HCT116 (cell line): ENCODE data around the gene USP2. TPM values are rescaled to one million over a fixed set of nuclear protein-coding genes. Genes with fewer than 3 reads are reported as not detected.
A peak's percentile ranks its signal among the peaks of the same experiment; 100 is the strongest.

Source experiments
- ATAC-seq: fragments of 200-7000 bp; cut with Tn5 transposase; 2 replicates; pipeline ENCODE4 v1.9.1; 2020; ENCODE audit warnings: mild to moderate bottlenecking, moderate library complexity
- BruUV-seq: library from RNA; stranded (reverse); fragments of 400-500 nt; replicated peaks from 2 replicates; lab custom pipeline; 2021; lab: Mats Ljungman, UMichigan
- CTCF ChIA-PET: fragments of 300-600 bp; sonication (Branson Sonifier 250); formaldehyde crosslinking; loops from one replicate; lab custom pipeline; 2021; ENCODE audit warnings: antibody characterized with exemption; lab: Charles Lee
- POLR2A ChIA-PET: fragments of 300-600, 350-600 bp; sonication (Branson Sonifier 250); formaldehyde crosslinking; loops from one replicate; lab custom pipeline; 2021; ENCODE audit warnings: antibody characterized with exemption; lab: Charles Lee
- RAD21 ChIA-PET, 2 experiments: fragments of 300-600 bp; sonication (Branson Sonifier 250); formaldehyde crosslinking; loops; one replicate each; lab custom pipeline; 2023; ENCODE audit warnings: low total read pairs in 2 of 2; ENCODE audit not compliant: uncharacterized antibody in 2 of 2, unreplicated experiment in 2 of 2, low non-redundant PET in 1 of 2; lab: Charles Lee
- DNase-seq: peaks from one replicate; pipeline ENCODE4 v3.0.0-alpha.2; 2010; ENCODE audit warnings: low read depth, low spot score
- H2AFZ ChIP-seq: fragments of 200-600 bp; shearing (Covaris generic), sonication (generic); 2 replicates; pipeline ENCODE4 v1.6.1; 2017; ENCODE audit warnings: low read depth, mixed run types, mixed read lengths, antibody characterized with exemption, low read length; ENCODE audit not compliant: poor library complexity, severe bottlenecking
- H3K27ac ChIP-seq: 2 replicates; pipeline ENCODE4 v1.5.1; 2012; ENCODE audit warnings: low read depth, low read length
- H3K27me3 ChIP-seq: fragments of 200-600 bp; sonication (generic); 2 replicates; pipeline ENCODE4 v1.6.1; 2016; ENCODE audit warnings: mixed run types, low read length, mixed read lengths; ENCODE audit not compliant: insufficient read depth
- H3K36me3 ChIP-seq, 2 experiments: fragments of 200-500 bp in 1 of 2; fragments of 200-600 bp in 1 of 2; sonication (Bioruptor generic) in 1 of 2; sonication (generic) in 1 of 2; 2 replicates each; pipeline versions ENCODE4 v1.5.1 to v1.6.1; 2014 to 2016; ENCODE audit warnings: low read length in 2 of 2, inconsistent platforms in 1 of 2, mixed read lengths in 1 of 2, mixed run types in 1 of 2; ENCODE audit not compliant: insufficient read depth in 2 of 2, control insufficient read depth in 1 of 2
- H3K4me1 ChIP-seq, 2 experiments: fragments of 200-600 bp in 1 of 2; sonication (generic) in 1 of 2; 2 replicates each; pipeline versions ENCODE4 v1.5.1 to v1.6.1; 2012 to 2017; ENCODE audit warnings: low read length in 2 of 2, inconsistent platforms in 1 of 2, mild to moderate bottlenecking in 1 of 2, mixed read lengths in 1 of 2, mixed run types in 1 of 2, moderate library complexity in 1 of 2; ENCODE audit not compliant: insufficient read depth in 2 of 2, control insufficient read depth in 1 of 2
- H3K4me2 ChIP-seq: fragments of 200-600 bp; sonication (generic); 2 replicates; pipeline ENCODE4 v1.6.1; 2017; ENCODE audit warnings: mixed run types, low read length, mixed read lengths
- H3K4me3 ChIP-seq, 2 experiments: fragments of 200-600 bp in 1 of 2; sonication (generic) in 1 of 2; replicated peaks in 1 of 2; 2 replicates each; pipeline ENCODE4 v1.5.1; 2011 to 2016; ENCODE audit warnings: low read length in 2 of 2, control low read depth in 1 of 2, low read depth in 1 of 2, mild to moderate bottlenecking in 1 of 2, mixed read lengths in 1 of 2, mixed run types in 1 of 2
- H3K79me2 ChIP-seq: fragments of 200-600 bp; sonication (generic); 2 replicates; pipeline ENCODE4 v1.6.1; 2017; ENCODE audit warnings: mild to moderate bottlenecking, mixed run types, low read length, moderate library complexity, mixed read lengths; ENCODE audit not compliant: insufficient read depth
- H3K9ac ChIP-seq: fragments of 200-600 bp; sonication (generic); 2 replicates; pipeline ENCODE4 v1.6.1; 2016; ENCODE audit warnings: low read length, mixed read lengths
- H3K9me2 ChIP-seq: fragments of 200-600 bp; sonication (generic), shearing (Covaris generic); 2 replicates; pipeline ENCODE4 v1.6.1; 2017; ENCODE audit warnings: mixed run types, mild to moderate bottlenecking, moderate library complexity; ENCODE audit not compliant: insufficient read depth
- H3K9me3 ChIP-seq, 2 experiments: fragments of 200-500 bp in 1 of 2; fragments of 200-600 bp in 1 of 2; sonication (Bioruptor generic) in 1 of 2; sonication (generic) in 1 of 2; 2 replicates each; pipeline ENCODE4 v1.6.1; 2014 to 2017; ENCODE audit warnings: low read length in 2 of 2, mixed read lengths in 2 of 2, inconsistent platforms in 1 of 2, low read depth in 1 of 2, mild to moderate bottlenecking in 1 of 2, mixed run types in 1 of 2, moderate library complexity in 1 of 2; ENCODE audit not compliant: control insufficient read depth in 1 of 2, insufficient read depth in 1 of 2
- H4K20me1 ChIP-seq: fragments of 200-600 bp; sonication (generic), shearing (Covaris generic); 2 replicates; pipeline ENCODE4 v1.6.1; 2017; ENCODE audit warnings: mixed run types, mild to moderate bottlenecking, moderate library complexity; ENCODE audit not compliant: insufficient read depth
- JUND ChIP-seq: IDR thresholded peaks from 2 replicates; pipeline ENCODE4 v1.6.1; 2012
- POLR2AphosphoS5 ChIP-seq: IDR thresholded peaks from 2 replicates; pipeline ENCODE4 v1.6.1; 2011; ENCODE audit warnings: mild to moderate bottlenecking, low read depth, low read length, moderate library complexity
- YY1 ChIP-seq: IDR thresholded peaks from 2 replicates; pipeline ENCODE4 v1.6.1; 2011; ENCODE audit warnings: low read length, low read depth, moderate library complexity, mild to moderate bottlenecking; ENCODE audit not compliant: insufficient replicate concordance; ENCODE audit errors: extremely low read depth
- intact Hi-C: fragments of 100-400 bp; cut with micrococcal nuclease; formaldehyde crosslinking; loops from 2 replicates; pipeline ENCODE4 v1.10.0; 2022
- total RNA-seq: library from RNA; stranded (reverse); gene quantifications from one replicate; pipeline ENCODE4 v1.2.1, GENCODE V29; 2021; ENCODE audit not compliant: unreplicated experiment
- TF ChIP-seq, protein P1 (sequence below), 3 experiments: fragments of 200-600 bp in 1 of 3; sonication (generic) in 1 of 3; IDR thresholded peaks in 2 of 3; conservative IDR thresholded peaks in 1 of 3; 2 replicates each; pipeline ENCODE4 v1.5.1; 2012 to 2017; ENCODE audit warnings: low read depth in 2 of 3, low read length in 2 of 3, antibody characterized with exemption in 1 of 3, borderline replicate concordance in 1 of 3, control low read depth in 1 of 3, mild to moderate bottlenecking in 1 of 3, mixed read lengths in 1 of 3, mixed run types in 1 of 3, moderate library complexity in 1 of 3; ENCODE audit not compliant: insufficient read depth in 1 of 3
- TF ChIP-seq, protein P2 (sequence below): IDR thresholded peaks from 2 replicates; pipeline ENCODE4 v1.6.1; 2012
- TF ChIP-seq, protein P3 (sequence below): IDR thresholded peaks from 2 replicates; pipeline ENCODE4 v1.6.1; 2012
- TF ChIP-seq, protein P4 (sequence below): IDR thresholded peaks from 2 replicates; pipeline ENCODE4 v1.6.1; 2011; ENCODE audit warnings: mild to moderate bottlenecking, low read length, moderate library complexity; ENCODE audit not compliant: insufficient replicate concordance; ENCODE audit errors: extremely low read depth

USP2 gene
- total RNA-seq, 1 experiment from 2014 or later: 5.0 TPM

DNA sequence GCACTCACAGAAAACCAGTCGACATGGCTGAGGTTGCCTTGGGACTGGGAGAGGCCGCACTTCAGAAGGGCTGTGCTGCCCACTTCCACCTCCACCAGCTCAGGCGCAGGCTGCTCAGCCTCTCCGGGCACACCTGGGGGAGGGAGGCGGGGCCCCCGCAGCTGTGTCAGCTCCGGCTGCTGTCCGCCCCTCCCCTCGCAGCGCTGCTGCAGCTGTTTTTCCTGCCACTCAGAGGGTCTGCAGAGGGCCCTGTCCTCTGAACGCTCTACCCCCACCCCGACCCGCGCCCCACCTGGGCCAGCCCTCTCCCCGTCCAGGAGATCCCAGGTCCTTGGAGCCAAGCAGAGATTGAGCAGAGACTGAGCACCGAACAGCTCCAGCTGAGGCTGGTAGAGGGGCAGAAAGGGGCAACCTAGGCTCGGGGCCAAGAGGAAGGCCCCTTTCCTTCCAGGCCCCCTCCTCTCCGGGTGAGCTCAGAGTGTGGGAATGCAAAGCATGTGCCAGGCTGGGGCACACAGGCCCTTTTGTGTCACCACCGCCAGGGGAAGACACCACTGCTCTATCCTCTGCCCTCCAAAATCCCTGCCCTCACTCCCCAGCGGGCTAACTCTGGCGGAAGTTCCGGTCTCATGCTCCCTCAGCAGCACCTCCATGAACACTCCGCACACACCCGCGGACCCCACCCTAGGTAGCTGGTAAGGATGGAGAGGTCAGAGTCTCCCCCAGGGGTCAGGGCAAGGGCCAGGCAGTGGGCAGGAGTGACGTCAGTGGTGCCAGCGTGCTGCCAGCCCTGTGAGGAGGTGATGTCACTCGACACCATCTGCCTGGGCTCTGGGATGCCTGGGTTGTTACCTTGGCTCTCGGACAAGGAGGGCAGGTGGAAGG lies 66.1 kb downstream of the USP2 start:
- Histone ChIP-seq H3K79me2 (no peaks in the 10 kb centered on the region; the same call in 1 of the 2 replicates), H3K9ac (peak overlapping the region; percentile 71), H3K4me2 (peak overlapping the region; percentile 99), H3K9me2 (no peaks in the 10 kb centered on the region), H3K36me3 (peaks cover 0 to 8% of the 10 kb centered on the region in 2 experiments; a peak in 3 of 4 replicates), H3K4me3 (peak overlapping the region; percentile 63 to 75), H3K27ac (peak overlapping the region; percentile 66), H2AFZ (peak overlapping the region; percentile 17), H3K9me3 (no peaks in the 10 kb centered on the region), H4K20me1 (no peaks in the 10 kb centered on the region), H3K4me1 (peaks cover 16 to 37% of the 10 kb centered on the region in 2 experiments), H3K27me3 (no peaks in the 10 kb centered on the region)
- peak; percentile 74 for ATAC-seq
- CTCF ChIA-PET: interaction anchor here (1.4 kb wide), 1 partner anchor 23 kb away, joined by 4 read pairs; no protein-coding TSS in a partner anchor
- no peak for DNase-seq
- peak; percentile 20 for TF ChIP-seq YY1
- TF ChIP-seq, protein P1, sequence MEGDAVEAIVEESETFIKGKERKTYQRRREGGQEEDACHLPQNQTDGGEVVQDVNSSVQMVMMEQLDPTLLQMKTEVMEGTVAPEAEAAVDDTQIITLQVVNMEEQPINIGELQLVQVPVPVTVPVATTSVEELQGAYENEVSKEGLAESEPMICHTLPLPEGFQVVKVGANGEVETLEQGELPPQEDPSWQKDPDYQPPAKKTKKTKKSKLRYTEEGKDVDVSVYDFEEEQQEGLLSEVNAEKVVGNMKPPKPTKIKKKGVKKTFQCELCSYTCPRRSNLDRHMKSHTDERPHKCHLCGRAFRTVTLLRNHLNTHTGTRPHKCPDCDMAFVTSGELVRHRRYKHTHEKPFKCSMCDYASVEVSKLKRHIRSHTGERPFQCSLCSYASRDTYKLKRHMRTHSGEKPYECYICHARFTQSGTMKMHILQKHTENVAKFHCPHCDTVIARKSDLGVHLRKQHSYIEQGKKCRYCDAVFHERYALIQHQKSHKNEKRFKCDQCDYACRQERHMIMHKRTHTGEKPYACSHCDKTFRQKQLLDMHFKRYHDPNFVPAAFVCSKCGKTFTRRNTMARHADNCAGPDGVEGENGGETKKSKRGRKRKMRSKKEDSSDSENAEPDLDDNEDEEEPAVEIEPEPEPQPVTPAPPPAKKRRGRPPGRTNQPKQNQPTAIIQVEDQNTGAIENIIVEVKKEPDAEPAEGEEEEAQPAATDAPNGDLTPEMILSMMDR (IDR thresholded peaks at IDR 0.05 in 2 of 3, conservative IDR thresholded peaks at IDR 0.05 in 1 of 3; ENCODE audit: borderline replicate concordance in 1 of 3, insufficient read depth in 1 of 3, low read depth in 2 of 3, low read length in 2 of 3): peak in 2 of 3 experiments; percentile 15 to 29; a peak in 2 of 6 replicates
- TF ChIP-seq POLR2AphosphoS5: peak; percentile 49; the same call in 1 of the 2 replicates
- TF ChIP-seq, protein P2, sequence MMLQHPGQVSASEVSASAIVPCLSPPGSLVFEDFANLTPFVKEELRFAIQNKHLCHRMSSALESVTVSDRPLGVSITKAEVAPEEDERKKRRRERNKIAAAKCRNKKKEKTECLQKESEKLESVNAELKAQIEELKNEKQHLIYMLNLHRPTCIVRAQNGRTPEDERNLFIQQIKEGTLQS: no peak
- TF ChIP-seq, protein P3, sequence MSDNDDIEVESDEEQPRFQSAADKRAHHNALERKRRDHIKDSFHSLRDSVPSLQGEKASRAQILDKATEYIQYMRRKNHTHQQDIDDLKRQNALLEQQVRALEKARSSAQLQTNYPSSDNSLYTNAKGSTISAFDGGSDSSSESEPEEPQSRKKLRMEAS: peak; percentile 80
- TF ChIP-seq, protein P4, sequence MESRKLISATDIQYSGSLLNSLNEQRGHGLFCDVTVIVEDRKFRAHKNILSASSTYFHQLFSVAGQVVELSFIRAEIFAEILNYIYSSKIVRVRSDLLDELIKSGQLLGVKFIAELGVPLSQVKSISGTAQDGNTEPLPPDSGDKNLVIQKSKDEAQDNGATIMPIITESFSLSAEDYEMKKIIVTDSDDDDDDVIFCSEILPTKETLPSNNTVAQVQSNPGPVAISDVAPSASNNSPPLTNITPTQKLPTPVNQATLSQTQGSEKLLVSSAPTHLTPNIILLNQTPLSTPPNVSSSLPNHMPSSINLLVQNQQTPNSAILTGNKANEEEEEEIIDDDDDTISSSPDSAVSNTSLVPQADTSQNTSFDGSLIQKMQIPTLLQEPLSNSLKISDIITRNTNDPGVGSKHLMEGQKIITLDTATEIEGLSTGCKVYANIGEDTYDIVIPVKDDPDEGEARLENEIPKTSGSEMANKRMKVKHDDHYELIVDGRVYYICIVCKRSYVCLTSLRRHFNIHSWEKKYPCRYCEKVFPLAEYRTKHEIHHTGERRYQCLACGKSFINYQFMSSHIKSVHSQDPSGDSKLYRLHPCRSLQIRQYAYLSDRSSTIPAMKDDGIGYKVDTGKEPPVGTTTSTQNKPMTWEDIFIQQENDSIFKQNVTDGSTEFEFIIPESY: no peak
- TF ChIP-seq JUND: no peak
- BruUV-seq: no TSS peak
- intact Hi-C loops: no loop called here
- POLR2A ChIA-PET: no interaction called here
- RAD21 ChIA-PET: no interaction called here
